A549 treated with AZD9567 at 1 μM for 4 hours (cell line): ENCODE measurements around the gene SHISA9. TPM values are rescaled to one million over a fixed set of nuclear protein-coding genes. Genes with fewer than 3 reads are reported as not detected.

Experiments used
- total RNA-seq: library from RNA; stranded (reverse); fragments of 200-300 nt; extraction: Qiagen RNA extraction; gene quantifications from 5 replicates; pipeline ENCODE4 v1.2.3, GENCODE V29; 2022; ENCODE audit not compliant: insufficient read depth

The SHISA9 gene
- 0.01 to 0.02 TPM (median 0.02 TPM) in 3 of 5 replicates, not detected in the others for total RNA-seq

GRCh38 chr16:12901597-12902461, at the start of gene SHISA9:
TSS of gene SHISA9 (plus strand) at chr16:12901598.

Other genes with a start within 250 kb of the SHISA9 start
- gene CPPED1, start 97.7 kb upstream of the SHISA9 start, total RNA-seq = 22.8 to 64.7 TPM (median 24.4 TPM) in 5 replicates